Measurements from ENCODE around the gene RXRA.
A peak's percentile ranks its signal among the peaks of the same experiment; 100 is the strongest.

Gene RXRA

GRCh38 chr9:134413890-134414623, 87.8 kb downstream of the RXRA start:
- TF ChIP-seq CTCF (IDR thresholded peaks at IDR 0.05; ENCODE audit: low read depth, low read length): no peak
- peak; percentile 80 to 86 for DNase-seq (ENCODE audit: low read depth in 2 of 2)
- H3K4me3 ChIP-seq (replicated peaks in 1 of 2; ENCODE audit: low read depth in 2 of 2, low read length in 2 of 2): no peak overlapping the region

GRCh38 chr9:134414900-134415425, 88.7 kb downstream of the RXRA start:
- H3K4me3 ChIP-seq (replicated peaks in 1 of 2; ENCODE audit: low read depth in 2 of 2, low read length in 2 of 2): no peak overlapping the region

GRCh38 chr9:134416385-134417015, 90.2 kb downstream of the RXRA start:
- no peak overlapping the region for H3K4me3 ChIP-seq (replicated peaks in 1 of 2; ENCODE audit: low read depth in 2 of 2, low read length in 2 of 2)

More at GRCh38 chr9:134414900-134415425, 88.7 kb downstream of the RXRA start:
- TF ChIP-seq CTCF (IDR thresholded peaks at IDR 0.05; ENCODE audit: low read depth, low read length): no peak
- no peak for DNase-seq (ENCODE audit: low read depth in 2 of 2)

GRCh38 chr9:134418354-134418753, 92.1 kb downstream of the RXRA start:
- no peak for TF ChIP-seq CTCF (IDR thresholded peaks at IDR 0.05; ENCODE audit: low read depth, low read length)
- DNase-seq (ENCODE audit: low read depth in 2 of 2): no peak
- H3K4me3 ChIP-seq (replicated peaks in 1 of 2; ENCODE audit: low read depth in 2 of 2, low read length in 2 of 2): no peak overlapping the region

More at GRCh38 chr9:134416385-134417015, 90.2 kb downstream of the RXRA start:
- no peak for TF ChIP-seq CTCF (IDR thresholded peaks at IDR 0.05; ENCODE audit: low read depth, low read length)
- DNase-seq (ENCODE audit: low read depth in 2 of 2): no peak

GRCh38 chr9:134419000-134419683, 92.9 kb downstream of the RXRA start:
- no peak overlapping the region for H3K4me3 ChIP-seq (replicated peaks in 1 of 2; ENCODE audit: low read depth in 2 of 2, low read length in 2 of 2)
- DNase-seq (ENCODE audit: low read depth in 2 of 2): no peak
- no peak for TF ChIP-seq CTCF (IDR thresholded peaks at IDR 0.05; ENCODE audit: low read depth, low read length)

- peak; percentile 41 for TF ChIP-seq CTCF (IDR thresholded peaks at IDR 0.05; ENCODE audit: low read depth, low read length)
- no peak overlapping the region for H3K4me3 ChIP-seq (replicated peaks in 1 of 2; ENCODE audit: low read depth in 2 of 2, low read length in 2 of 2)
- DNase-seq (ENCODE audit: low read depth in 2 of 2): no peak
Measured at GRCh38 chr9:134419684-134420076, 93.4 kb downstream of the RXRA start.

Measured in cardiac fibroblast (primary cell).